HG03196 (cell line): ENCODE data around the gene DDX42.

ENCODE experiments used
- ATAC-seq: cut with Tn5 transposase; IDR thresholded peaks from one replicate; pipeline ENCODE4 v1.9.1; 2021; ENCODE audit not compliant: unreplicated experiment

Gene DDX42

GRCh38 chr17:63821804-63822203 is 47.8 kb downstream of the DDX42 start:
- ATAC-seq, result no peak

- no peak for ATAC-seq
Measured at GRCh38 chr17:63822537-63822936, 48.6 kb downstream of the DDX42 start.

GRCh38 chr17:63823659-63824331 is 49.8 kb downstream of the DDX42 start:
- no peak for ATAC-seq

- ATAC-seq, result no peak
Measured at GRCh38 chr17:63824362-63824761, 50.4 kb downstream of the DDX42 start.

GRCh38 chr17:63826468-63827001 is 52.6 kb downstream of the DDX42 start:
- ATAC-seq, result no peak

- ATAC-seq, result peak; percentile 87
Measured at GRCh38 chr17:63827002-63827800, 53.2 kb downstream of the DDX42 start, which contains the start of the genes FTSJ3 and PSMC5. TSS of gene FTSJ3 (minus strand) at chr17:63827663. CDS start at chr17:63826902, 761 bp downstream. TSS of gene PSMC5 (plus strand) at chr17:63827431. CDS start at chr17:63827491, 60 bp downstream.

- ATAC-seq, result no peak
Measured at GRCh38 chr17:63827801-63828221, 53.8 kb downstream of the DDX42 start.

GRCh38 chr17:63828936-63829335 is 55.0 kb downstream of the DDX42 start:
- ATAC-seq, result no peak

- no peak for ATAC-seq
Measured at GRCh38 chr17:63830278-63830677, 56.3 kb downstream of the DDX42 start.

GRCh38 chr17:63830904-63831491 is 57.0 kb downstream of the DDX42 start:
- no peak for ATAC-seq

GRCh38 chr17:63831505-63831904 is 57.5 kb downstream of the DDX42 start:
- ATAC-seq, result no peak

- no peak for ATAC-seq
Measured at GRCh38 chr17:63832014-63832413, 58.0 kb downstream of the DDX42 start.

- no peak for ATAC-seq
Measured at GRCh38 chr17:63832455-63832854, 58.5 kb downstream of the DDX42 start.

GRCh38 chr17:63833026-63833740 is 59.2 kb downstream of the DDX42 start:
- ATAC-seq, result no peak

- no peak for ATAC-seq
Measured at GRCh38 chr17:63833741-63834373, 59.9 kb downstream of the DDX42 start.

- ATAC-seq, result peak; percentile 49
Measured at GRCh38 chr17:63834431-63835166, 60.6 kb downstream of the DDX42 start.

GRCh38 chr17:63835167-63835720 is 61.3 kb downstream of the DDX42 start:
- no peak for ATAC-seq

GRCh38 chr17:63836811-63837210 is 62.8 kb downstream of the DDX42 start:
- ATAC-seq, result no peak

- no peak for ATAC-seq
Measured at GRCh38 chr17:63837480-63837879, 63.5 kb downstream of the DDX42 start.
